ENCODE data around the gene CLTA.

DNA sequence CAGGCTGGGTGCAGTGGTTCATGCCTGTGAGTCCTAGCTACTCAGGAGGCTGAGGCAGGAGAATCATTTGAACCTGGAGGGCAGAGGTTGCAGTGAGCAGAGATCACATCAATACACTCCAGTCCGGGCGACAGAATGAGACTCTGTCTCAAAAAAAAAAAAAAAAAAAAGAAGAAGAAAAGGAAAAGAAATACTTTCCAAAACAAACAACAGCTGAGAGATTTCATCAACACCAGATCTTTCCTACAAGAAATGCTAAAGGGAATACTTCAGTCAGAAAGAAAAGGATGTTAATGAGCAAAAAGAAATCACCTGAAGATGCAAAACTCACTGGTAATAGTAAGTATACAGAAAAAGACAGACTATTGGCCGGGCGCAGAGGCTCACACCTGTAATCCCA is 13.2 kb upstream of the CLTA start:
- TF ChIP-seq POLR2AphosphoS5 (IDR thresholded peaks at IDR 0.05), result no peak
- no peak for TF ChIP-seq CTCF (IDR thresholded peaks at IDR 0.05)
- no peak for TF ChIP-seq POLR2A (IDR thresholded peaks at IDR 0.05)
- TF ChIP-seq EP300 (IDR thresholded peaks at IDR 0.05), result no peak

All from gastroesophageal sphincter (tissue), 3 donors.